B cell (primary cell): ENCODE data around the gene INPP4A. TPM values are rescaled to one million over a fixed set of nuclear protein-coding genes. Genes with fewer than 3 reads are reported as not detected.

Experiments
- ATAC-seq: fragments of 200-7000 bp; cut with Tn5 transposase; one replicate; pipeline ENCODE4 v1.10.0; 2021; ENCODE audit warnings: low read depth, mild to moderate bottlenecking, moderate number of reproducible peaks, moderate library complexity
- CTCF ChIA-PET: fragments of 350-600 bp; sonication (Branson Sonifier 250); formaldehyde crosslinking; loops from one replicate; lab custom pipeline; 2021; ENCODE audit warnings: antibody characterized with exemption, inconsistent platforms; lab: Charles Lee
- POLR2A ChIA-PET: fragments of 350-600 bp; sonication (Branson Sonifier 250); formaldehyde crosslinking; loops from one replicate; lab custom pipeline; 2021; ENCODE audit warnings: antibody characterized with exemption; lab: Charles Lee
- DNase-seq: peaks from one replicate; pipeline ENCODE4 v3.0.0; 2013
- H2AFZ ChIP-seq: 2 replicates; pipeline ENCODE4 v1.6.1; 2012; ENCODE audit warnings: mild to moderate bottlenecking, low read depth, low read length; ENCODE audit not compliant: insufficient read depth, poor library complexity, severe bottlenecking
- H3K27ac ChIP-seq, 2 donors: 1 replicate in 1 of 2; 2 replicates in 1 of 2; pipeline ENCODE4 v1.5.1; 2012 to 2013; ENCODE audit warnings: low read length in 2 of 2, mild to moderate bottlenecking in 2 of 2, moderate library complexity in 1 of 2
- H3K27me3 ChIP-seq, 4 experiments: fragments of 200-600 bp in 1 of 4; sonication (generic) in 1 of 4; replicated peaks in 1 of 4; 1 replicate in 2 of 4; 2 replicates in 2 of 4; pipeline versions ENCODE4 v1.6.1 to v1.7.0; 2013 to 2016; ENCODE audit warnings: low read length in 3 of 4, mild to moderate bottlenecking in 2 of 4, mixed read lengths in 1 of 4, moderate library complexity in 1 of 4; ENCODE audit not compliant: insufficient read depth in 4 of 4, control insufficient read depth in 3 of 4; ENCODE audit errors: control extremely low read depth in 1 of 4
- H3K36me3 ChIP-seq, 2 experiments: replicated peaks in 1 of 2; 1 replicate in 1 of 2; 2 replicates in 1 of 2; pipeline versions ENCODE4 v1.6.1 to v1.7.1; 2013; ENCODE audit warnings: low read length in 1 of 2; ENCODE audit not compliant: insufficient read depth in 2 of 2, control insufficient read depth in 1 of 2; ENCODE audit errors: control extremely low read depth in 1 of 2, extremely low read depth in 1 of 2
- H3K4me1 ChIP-seq, 2 donors: fragments of 200-600 bp in 1 of 2; sonication (generic) in 1 of 2; 1 replicate in 1 of 2; 2 replicates in 1 of 2; pipeline versions ENCODE4 v1.5.1 to v1.6.1; 2013 to 2017; ENCODE audit warnings: low read length in 2 of 2; ENCODE audit not compliant: control insufficient read depth in 2 of 2, insufficient read depth in 2 of 2
- H3K4me2 ChIP-seq: replicated peaks from 2 replicates; pipeline ENCODE3; 2012; ENCODE audit warnings: mild to moderate bottlenecking, low read depth, low read length; ENCODE audit not compliant: poor library complexity, severe bottlenecking
- H3K4me3 ChIP-seq, 5 experiments: fragments of 200-600 bp in 1 of 5; sonication (generic) in 1 of 5; 1 replicate in 3 of 5; 2 replicates in 2 of 5; pipeline versions ENCODE4 v1.5.1 to v1.7.0; 2011 to 2016; ENCODE audit warnings: low read length in 4 of 5, mild to moderate bottlenecking in 4 of 5, low read depth in 2 of 5, control low read depth in 1 of 5, moderate library complexity in 1 of 5; ENCODE audit not compliant: insufficient read depth in 1 of 5; ENCODE audit errors: control extremely low read depth in 1 of 5, extremely low read depth in 1 of 5
- H3K79me2 ChIP-seq: fragments of 200-600 bp; sonication (generic); one replicate; pipeline ENCODE4 v1.6.0; 2016; ENCODE audit warnings: low read length; ENCODE audit not compliant: control insufficient read depth, insufficient read depth
- H3K9ac ChIP-seq: fragments of 200-600 bp; sonication (generic); 2 replicates; pipeline ENCODE4 v1.6.1; 2017; ENCODE audit warnings: mild to moderate bottlenecking, low read length, moderate library complexity
- H3K9me3 ChIP-seq, 3 donors: one replicate each; pipeline versions ENCODE4 v1.6.1 to v1.7.1; 2013; ENCODE audit warnings: low read length in 2 of 3; ENCODE audit not compliant: control insufficient read depth in 2 of 3, insufficient read depth in 1 of 3; ENCODE audit errors: control extremely low read depth in 1 of 3
- H4K20me1 ChIP-seq: 2 replicates; pipeline ENCODE4 v1.6.0; 2012; ENCODE audit warnings: mild to moderate bottlenecking, low read length; ENCODE audit not compliant: insufficient read depth, control insufficient read depth, poor library complexity, severe bottlenecking
- H3K27ac Mint-ChIP-seq: one replicate; pipeline ENCODE4 v1.8.0; 2021; ENCODE audit warnings: mixed read lengths
- H3K27me3 Mint-ChIP-seq: one replicate; pipeline ENCODE4 v1.8.0; 2021; ENCODE audit warnings: mixed read lengths
- H3K4me1 Mint-ChIP-seq: one replicate; pipeline ENCODE4 v1.8.0; 2021; ENCODE audit warnings: mixed read lengths
- H3K4me3 Mint-ChIP-seq: one replicate; pipeline ENCODE4 v1.8.0; 2021; ENCODE audit warnings: mixed read lengths
- H3K9me3 Mint-ChIP-seq: one replicate; pipeline ENCODE4 v1.8.0; 2022; ENCODE audit warnings: mixed read lengths; ENCODE audit not compliant: insufficient read depth
- CTCF ChIP-seq: fragments of 200-600 bp; IDR thresholded peaks from one replicate; pipeline ENCODE4 v1.8.0; 2022; ENCODE audit warnings: antibody characterized with exemption, mild to moderate bottlenecking
- EZH2 ChIP-seq: IDR thresholded peaks from 2 replicates; pipeline ENCODE4 v1.6.1; 2012; ENCODE audit warnings: borderline replicate concordance, low read depth, mild to moderate bottlenecking, moderate library complexity, low read length; ENCODE audit not compliant: insufficient read depth, poor library complexity, severe bottlenecking
- WGBS: methylation state at CpG from one replicate; pipeline ENCODE4 v1.1.5; 2013; ENCODE audit warnings: missing lambda C conversion rate; ENCODE audit not compliant: insufficient coverage; 5-methylcytosine and 5-hydroxymethylcytosine counted together
- intact Hi-C: fragments of 100-400 bp; cut with micrococcal nuclease; formaldehyde crosslinking; loops from one replicate; pipeline ENCODE4 v1.10.0; 2022
- polyA plus RNA-seq: library from polyadenylated mRNA; depleted of rRNA; stranded (reverse); fragments of >200 nt; gene quantifications from 2 replicates; pipeline ENCODE4 v1.2.3, GENCODE V29; 2012
- total RNA-seq, 2 donors: library from RNA; stranded (reverse); fragments of 120-200 nt in 1 of 2; gene quantifications; 1 replicate in 1 of 2; 2 replicates in 1 of 2; pipeline versions ENCODE4 v1.2.3 to v1.2.4, GENCODE V29; 2013 to 2022

INPP4A gene
- total and polyA plus RNA-seq, 2 donors (not counting 1 experiment from before 2014, with no cell fraction given), result 10.7 to 22.5 TPM

GRCh38 chr2:98419977-98420725, 24.5 kb upstream of the INPP4A start:
- peaks cover 23% of the 10 kb centered on the region for H3K27me3 Mint-ChIP-seq
- Histone ChIP-seq H2AFZ (no peak overlapping the region), H4K20me1 (no peaks in the 10 kb centered on the region), H3K9ac (no peak overlapping the region), H3K36me3 (no peaks in the 10 kb centered on the region), H3K4me1 (no peaks in the 10 kb centered on the region), H3K4me3 (no peak overlapping the region), H3K4me2 (no peak overlapping the region), H3K27me3 (peaks cover 0 to 4% (median 0%) of the 10 kb centered on the region in 4 experiments), H3K27ac (no peak overlapping the region), H3K79me2 (no peaks in the 10 kb centered on the region), H3K9me3 (peaks cover 3 to 7% (median 5%) of the 10 kb centered on the region in 3 donors)
- no peak overlapping the region for H3K4me3 Mint-ChIP-seq
- H3K4me1 Mint-ChIP-seq, result no peaks in the 10 kb centered on the region
- ChIA-PET CTCF (no interaction called here), POLR2A (no interaction called here)
- ATAC-seq (no peak), DNase-seq (no peak)
- H3K27ac Mint-ChIP-seq, result no peak overlapping the region
- 95% methylated on average over 4 of the region's 6 CpGs for WGBS
- intact Hi-C loops, result no loop called here
- TF ChIP-seq EZH2 (no peak), CTCF (no peak)
- peaks cover 12% of the 10 kb centered on the region for H3K9me3 Mint-ChIP-seq

DNA sequence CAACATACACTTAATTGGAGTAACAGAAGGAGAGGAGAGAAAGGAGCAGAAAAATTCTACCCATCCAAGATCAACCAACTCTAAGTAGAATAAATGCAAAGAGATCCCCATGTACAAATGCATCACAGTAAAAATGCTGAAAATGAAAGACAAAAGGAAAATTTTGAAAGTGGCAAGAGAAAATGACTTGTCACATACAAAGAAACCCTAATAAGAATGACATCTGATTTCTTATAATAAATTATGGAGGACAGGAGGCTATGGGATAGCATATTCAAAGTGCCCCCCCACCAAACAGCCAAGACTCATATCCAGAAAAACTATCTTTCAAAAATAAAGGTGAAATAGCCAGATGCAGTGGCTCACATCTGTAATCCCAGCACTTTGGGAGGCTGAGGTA, 22.2 kb upstream of the INPP4A start:
- TF ChIP-seq EZH2 (no peak), CTCF (no peak)
- intact Hi-C loops, result no loop called here
- H3K4me1 Mint-ChIP-seq, result no peaks in the 10 kb centered on the region
- ChIA-PET POLR2A (no interaction called here), CTCF (no interaction called here)
- H3K4me3 Mint-ChIP-seq, result no peak overlapping the region
- peaks cover 0 to 4% (median 0%) of the 10 kb centered on the region in 4 experiments for H3K27me3 ChIP-seq
- H3K9me3 Mint-ChIP-seq, result peaks cover 12% of the 10 kb centered on the region
- H4K20me1 ChIP-seq, result no peaks in the 10 kb centered on the region
- H3K36me3 ChIP-seq, result no peaks in the 10 kb centered on the region
- peaks cover 22% of the 10 kb centered on the region for H3K27me3 Mint-ChIP-seq
- no peak overlapping the region for H3K4me2 ChIP-seq
- peaks cover 3 to 7% (median 5%) of the 10 kb centered on the region in 3 donors for H3K9me3 ChIP-seq
- no peak overlapping the region for H2AFZ ChIP-seq
- H3K9ac ChIP-seq, result no peak overlapping the region
- DNase-seq, result no peak
- ATAC-seq, result no peak
- H3K4me1 ChIP-seq, result no peaks in the 10 kb centered on the region
- no peak overlapping the region for H3K4me3 ChIP-seq
- H3K27ac ChIP-seq, result no peak overlapping the region
- no peak overlapping the region for H3K27ac Mint-ChIP-seq
- H3K79me2 ChIP-seq, result no peaks in the 10 kb centered on the region
